ENCODE data around the gene MYO5A.

The MYO5A gene

GRCh38 chr15:52359722-52360121 lies 169.0 kb downstream of the MYO5A start:
- DNase-seq: no peak

- no peak for DNase-seq
Observed at GRCh38 chr15:52357949-52358348, 170.7 kb downstream of the MYO5A start.

GRCh38 chr15:52352086-52352485 lies 176.6 kb downstream of the MYO5A start:
- no peak for DNase-seq

- no peak for DNase-seq
Observed at GRCh38 chr15:52351206-52351908, 177.3 kb downstream of the MYO5A start.

- DNase-seq: no peak
Observed at GRCh38 chr15:52350423-52350822, 178.3 kb downstream of the MYO5A start.

- DNase-seq: no peak
Observed at GRCh38 chr15:52349052-52349700, 179.5 kb downstream of the MYO5A start.

GRCh38 chr15:52348056-52348745 lies 180.5 kb downstream of the MYO5A start:
- no peak for DNase-seq

GRCh38 chr15:52344592-52344991 lies 184.1 kb downstream of the MYO5A start:
- no peak for DNase-seq

- no peak for DNase-seq
Observed at GRCh38 chr15:52343831-52344230, 184.8 kb downstream of the MYO5A start.

- no peak for DNase-seq
Observed at GRCh38 chr15:52340093-52340492, 188.6 kb downstream of the MYO5A start.

- DNase-seq: no peak
Observed at GRCh38 chr15:52338891-52339290, 189.8 kb downstream of the MYO5A start.

- DNase-seq: no peak
Observed at GRCh38 chr15:52338058-52338457, 190.6 kb downstream of the MYO5A start.

- no peak for DNase-seq
Observed at GRCh38 chr15:52337198-52337853, 191.4 kb downstream of the MYO5A start.

GRCh38 chr15:52336529-52336928 lies 192.2 kb downstream of the MYO5A start:
- peak in 1 of 2 experiments; percentile 36 for DNase-seq

- DNase-seq: no peak
Observed at GRCh38 chr15:52334491-52335160, 194.1 kb downstream of the MYO5A start.

GRCh38 chr15:52331490-52332240 lies 197.0 kb downstream of the MYO5A start:
- peak in 1 of 2 experiments; percentile 46 for DNase-seq

GRCh38 chr15:52329987-52330386 lies 198.7 kb downstream of the MYO5A start:
- DNase-seq: no peak

- DNase-seq: no peak
Observed at GRCh38 chr15:52329150-52329549, 199.5 kb downstream of the MYO5A start.

GRCh38 chr15:52328680-52329079 lies 200.0 kb downstream of the MYO5A start:
- no peak for DNase-seq

- no peak for DNase-seq
Observed at GRCh38 chr15:52326756-52327155, 201.9 kb downstream of the MYO5A start.

GRCh38 chr15:52324109-52324508 lies 204.6 kb downstream of the MYO5A start:
- DNase-seq: no peak
